ENCODE measurements around the gene LYST.

- no peak for TF ChIP-seq CTCF (conservative IDR thresholded peaks at IDR 0.05; ENCODE audit: low read depth, low read length)
- no peak for TF ChIP-seq EZH2 (IDR thresholded peaks at IDR 0.05; ENCODE audit: borderline replicate concordance, low read depth, low read length, poor library complexity, severe bottlenecking)
Measured at GRCh38 chr1:235675152-235675890, 191.4 kb downstream of the LYST start.
